ENCODE measurements around the gene DHX30. TPM values are rescaled to one million over a fixed set of nuclear protein-coding genes. Genes with fewer than 3 reads are reported as not detected.

Gene DHX30
- total RNA-seq, 3 donors from 2014 or later (not counting 1 experiment from before 2014, with no cell fraction given), result 72.0 to 83.4 (median 82.1) TPM

- no peak for TF ChIP-seq CTCF (IDR thresholded peaks at IDR 0.05)
- Mint-ChIP-seq H3K9me3 (no peaks in the 10 kb centered on the region), H3K36me3 (no peaks in the 10 kb centered on the region), H3K27me3 (ENCODE audit: low read depth in 2 of 2) (no peaks in the 10 kb centered on the region), H3K4me1 (peaks cover 0 to 6% of the 10 kb centered on the region in 2 donors), H3K4me3 (no peak overlapping the region), H3K27ac (peak overlapping the region in 1 of 2 donors; percentile 41)
- ATAC-seq (no peak), DNase-seq (no peak)
- no peak overlapping the region for H3K4me3 ChIP-seq (ENCODE audit: low read length)
- H3K36me3 ChIP-seq (ENCODE audit: control insufficient read depth, insufficient read depth, low read length), result peaks cover 50% of the 10 kb centered on the region
- H3K27me3 ChIP-seq (ENCODE audit: control insufficient read depth, insufficient read depth, low read length), result no peaks in the 10 kb centered on the region
- H3K4me1 ChIP-seq (ENCODE audit: control insufficient read depth, insufficient read depth, low read length), result no peaks in the 10 kb centered on the region
- no peak overlapping the region for H3K27ac ChIP-seq (ENCODE audit: low read length)
- 90% methylated on average over 5 of the region's 5 CpGs for WGBS (ENCODE audit: insufficient coverage)
- no peaks in the 10 kb centered on the region for H3K9me3 ChIP-seq (ENCODE audit: control insufficient read depth, insufficient read depth, low read length)
- intact Hi-C loops (cut with micrococcal nuclease), result loop anchor here (5.0 kb wide), 2 partner anchors 154 to 314 kb away; no protein-coding TSS in a partner anchor
Measured at GRCh38 chr3:47838503-47838902, 35.6 kb downstream of the DHX30 start.

GRCh38 chr3:47841786-47842349 lies 38.9 kb downstream of the DHX30 start:
- ATAC-seq, result no peak
- Histone ChIP-seq H3K27ac (ENCODE audit: low read length) (no peak overlapping the region), H3K27me3 (ENCODE audit: control insufficient read depth, insufficient read depth, low read length) (no peaks in the 10 kb centered on the region), H3K9me3 (ENCODE audit: control insufficient read depth, insufficient read depth, low read length) (no peaks in the 10 kb centered on the region), H3K36me3 (ENCODE audit: control insufficient read depth, insufficient read depth, low read length) (peaks cover 65% of the 10 kb centered on the region), H3K4me3 (ENCODE audit: low read length) (no peak overlapping the region), H3K4me1 (ENCODE audit: control insufficient read depth, insufficient read depth, low read length) (no peaks in the 10 kb centered on the region)
- H3K36me3 Mint-ChIP-seq, result no peaks in the 10 kb centered on the region
- intact Hi-C loops (cut with micrococcal nuclease), result no loop called here
- 98% methylated on average over 7 of the region's 7 CpGs for WGBS (ENCODE audit: insufficient coverage)
- TF ChIP-seq CTCF (IDR thresholded peaks at IDR 0.05), result no peak
- no peaks in the 10 kb centered on the region for H3K27me3 Mint-ChIP-seq (ENCODE audit: low read depth in 2 of 2)
- no peak for DNase-seq
- H3K4me3 Mint-ChIP-seq, result no peak overlapping the region
- no peak overlapping the region for H3K27ac Mint-ChIP-seq
- no peaks in the 10 kb centered on the region for H3K9me3 Mint-ChIP-seq
- peaks cover 0 to 7% of the 10 kb centered on the region in 2 donors for H3K4me1 Mint-ChIP-seq

GRCh38 chr3:47846186-47846879 lies 43.4 kb downstream of the DHX30 start:
- H3K27me3 Mint-ChIP-seq (ENCODE audit: low read depth in 2 of 2), result no peaks in the 10 kb centered on the region
- intact Hi-C loops (cut with micrococcal nuclease), result no loop called here
- Histone ChIP-seq H3K36me3 (ENCODE audit: control insufficient read depth, insufficient read depth, low read length) (peaks cover 83% of the 10 kb centered on the region), H3K27me3 (ENCODE audit: control insufficient read depth, insufficient read depth, low read length) (no peaks in the 10 kb centered on the region), H3K4me1 (ENCODE audit: control insufficient read depth, insufficient read depth, low read length) (no peaks in the 10 kb centered on the region), H3K4me3 (ENCODE audit: low read length) (no peak overlapping the region), H3K27ac (ENCODE audit: low read length) (no peak overlapping the region), H3K9me3 (ENCODE audit: control insufficient read depth, insufficient read depth, low read length) (no peaks in the 10 kb centered on the region)
- H3K27ac Mint-ChIP-seq, result no peak overlapping the region
- DNase-seq (no peak), ATAC-seq (no peak)
- no peak overlapping the region for H3K4me3 Mint-ChIP-seq
- WGBS (ENCODE audit: insufficient coverage), result 97% methylated on average over 37 of the region's 37 CpGs
- no peak for TF ChIP-seq CTCF (IDR thresholded peaks at IDR 0.05)
- H3K9me3 Mint-ChIP-seq, result no peaks in the 10 kb centered on the region
- peaks cover 0 to 4% of the 10 kb centered on the region in 2 donors for H3K4me1 Mint-ChIP-seq
- H3K36me3 Mint-ChIP-seq, result no peaks in the 10 kb centered on the region
